ENCODE measurements around the gene TRAPPC5. TPM values are rescaled to one million over a fixed set of nuclear protein-coding genes. Genes with fewer than 3 reads are reported as not detected.

Gene TRAPPC5
- total RNA-seq, 1 donor from 2014 or later, result 93.7 TPM

GRCh38 chr19:7705387-7706187, 25.0 kb downstream of the TRAPPC5 start:
- H3K27me3 Mint-ChIP-seq (ENCODE audit: low read depth), result peaks cover 29% of the 10 kb centered on the region
- no peaks in the 10 kb centered on the region for H3K36me3 Mint-ChIP-seq
- H3K4me3 Mint-ChIP-seq, result no peak overlapping the region
- H3K4me1 Mint-ChIP-seq, result no peaks in the 10 kb centered on the region
- DNase-seq (ENCODE audit: low spot score in 2 of 2, unreplicated experiment in 2 of 2), result no peak
- TF ChIP-seq CTCF (IDR thresholded peaks at IDR 0.05; ENCODE audit: unreplicated experiment), result no peak
- H3K9me3 Mint-ChIP-seq, result no peaks in the 10 kb centered on the region
- no peak overlapping the region for H3K27ac Mint-ChIP-seq

- peaks cover 29% of the 10 kb centered on the region for H3K27me3 Mint-ChIP-seq (ENCODE audit: low read depth)
- no peaks in the 10 kb centered on the region for H3K4me1 Mint-ChIP-seq
- H3K27ac Mint-ChIP-seq, result no peak overlapping the region
- TF ChIP-seq CTCF (IDR thresholded peaks at IDR 0.05; ENCODE audit: unreplicated experiment), result no peak
- no peaks in the 10 kb centered on the region for H3K36me3 Mint-ChIP-seq
- no peak for DNase-seq (ENCODE audit: low spot score in 2 of 2, unreplicated experiment in 2 of 2)
- no peaks in the 10 kb centered on the region for H3K9me3 Mint-ChIP-seq
- H3K4me3 Mint-ChIP-seq, result no peak overlapping the region
These were observed 25.7 kb downstream of the TRAPPC5 start for GRCh38 chr19:7706188-7706954.

- H3K9me3 Mint-ChIP-seq, result no peaks in the 10 kb centered on the region
- H3K27ac Mint-ChIP-seq, result no peak overlapping the region
- H3K27me3 Mint-ChIP-seq (ENCODE audit: low read depth), result peaks cover 26% of the 10 kb centered on the region
- no peaks in the 10 kb centered on the region for H3K36me3 Mint-ChIP-seq
- DNase-seq (ENCODE audit: low spot score in 2 of 2, unreplicated experiment in 2 of 2), result no peak
- no peak overlapping the region for H3K4me3 Mint-ChIP-seq
- no peaks in the 10 kb centered on the region for H3K4me1 Mint-ChIP-seq
- TF ChIP-seq CTCF (IDR thresholded peaks at IDR 0.05; ENCODE audit: unreplicated experiment), result no peak
These were observed 26.4 kb downstream of the TRAPPC5 start for GRCh38 chr19:7706955-7707456.

GRCh38 chr19:7709932-7710460, 29.4 kb downstream of the TRAPPC5 start:
- Mint-ChIP-seq H3K36me3 (no peaks in the 10 kb centered on the region), H3K4me3 (no peak overlapping the region), H3K27ac (no peak overlapping the region), H3K9me3 (no peaks in the 10 kb centered on the region), H3K27me3 (ENCODE audit: low read depth) (peaks cover 15% of the 10 kb centered on the region), H3K4me1 (no peaks in the 10 kb centered on the region)
- DNase-seq (ENCODE audit: low spot score in 2 of 2, unreplicated experiment in 2 of 2), result no peak
- no peak for TF ChIP-seq CTCF (IDR thresholded peaks at IDR 0.05; ENCODE audit: unreplicated experiment)

- Mint-ChIP-seq H3K9me3 (no peaks in the 10 kb centered on the region), H3K4me1 (no peaks in the 10 kb centered on the region), H3K36me3 (no peaks in the 10 kb centered on the region), H3K27ac (no peak overlapping the region), H3K27me3 (ENCODE audit: low read depth) (peaks cover 14% of the 10 kb centered on the region), H3K4me3 (no peak overlapping the region)
- no peak for DNase-seq (ENCODE audit: low spot score in 2 of 2, unreplicated experiment in 2 of 2)
- TF ChIP-seq CTCF (IDR thresholded peaks at IDR 0.05; ENCODE audit: unreplicated experiment), result no peak
These were observed 30.0 kb downstream of the TRAPPC5 start for GRCh38 chr19:7710616-7711015.
